Neural cell (in vitro differentiated cells): Measurements from ENCODE around the gene KLRB1. TPM values are rescaled to one million over a fixed set of nuclear protein-coding genes. Genes with fewer than 3 reads are reported as not detected.

ENCODE experiments used
- H2AFZ ChIP-seq: fragments of 200-600, 300-800 bp; sonication (generic), shearing (Covaris generic); 2 replicates; pipeline ENCODE4 v1.6.0; 2014; ENCODE audit warnings: low read depth, mild to moderate bottlenecking, antibody characterized with exemption, low read length, moderate library complexity
- H3F3A ChIP-seq: fragments of 200-600 bp; shearing (Covaris generic); 2 replicates; pipeline ENCODE4 v1.6.1; 2016; ENCODE audit warnings: mild to moderate bottlenecking, moderate library complexity, mixed read lengths, antibody characterized with exemption, low read length; ENCODE audit not compliant: insufficient read depth, poor library complexity, severe bottlenecking
- H3K27ac ChIP-seq: fragments of 200-600, 300-800 bp; sonication (generic), shearing (Covaris generic); 2 replicates; pipeline ENCODE4 v1.5.1; 2014; ENCODE audit warnings: mild to moderate bottlenecking, low read length, moderate library complexity
- H3K27me3 ChIP-seq: fragments of 300-800, 200-600 bp; sonication (generic), shearing (Covaris generic); 2 replicates; pipeline ENCODE4 v1.6.0; 2014; ENCODE audit warnings: mild to moderate bottlenecking, low read depth, low read length, moderate library complexity; ENCODE audit not compliant: insufficient read depth
- H3K36me3 ChIP-seq: fragments of 300-800, 200-600 bp; sonication (generic), shearing (Covaris generic); 2 replicates; pipeline ENCODE4 v1.5.1; 2014; ENCODE audit warnings: mild to moderate bottlenecking, antibody characterized with exemption, low read length, moderate library complexity; ENCODE audit not compliant: insufficient read depth
- H3K4me2 ChIP-seq: fragments of 300-800, 200-600 bp; sonication (generic), shearing (Covaris generic); 2 replicates; pipeline ENCODE4 v1.6.0; 2014; ENCODE audit warnings: mild to moderate bottlenecking, low read length
- H3K4me3 ChIP-seq: fragments of 300-800, 200-600 bp; sonication (generic), shearing (Covaris generic); 2 replicates; pipeline ENCODE4 v1.5.1; 2014; ENCODE audit warnings: mild to moderate bottlenecking, low read length, moderate library complexity
- H3K79me2 ChIP-seq: fragments of 200-600 bp; shearing (Covaris generic); replicated peaks from 2 replicates; pipeline ENCODE4 v1.6.0; 2014; ENCODE audit warnings: mild to moderate bottlenecking, low read length, moderate library complexity; ENCODE audit not compliant: insufficient read depth
- H3K9ac ChIP-seq: fragments of 300-800, 200-600 bp; sonication (generic), shearing (Covaris generic); 2 replicates; pipeline ENCODE4 v1.6.1; 2016; ENCODE audit warnings: mild to moderate bottlenecking, low read length, mixed read lengths
- H3K9me2 ChIP-seq: fragments of 200-600 bp; shearing (Covaris generic); 2 replicates; pipeline ENCODE4 v1.6.1; 2016; ENCODE audit warnings: mild to moderate bottlenecking, low read length, mixed read lengths; ENCODE audit not compliant: insufficient read depth
- H3K9me3 ChIP-seq: fragments of 200-600, 300-800 bp; sonication (generic), shearing (Covaris generic); 2 replicates; pipeline ENCODE4 v1.6.1; 2016; ENCODE audit warnings: mild to moderate bottlenecking, mixed run types, low read length, moderate library complexity, mixed read lengths
- H4K20me1 ChIP-seq: fragments of 200-600 bp; shearing (Covaris generic); 2 replicates; pipeline ENCODE4 v1.6.1; 2016; ENCODE audit warnings: mild to moderate bottlenecking, mixed run types; ENCODE audit not compliant: insufficient read depth
- CTCF ChIP-seq: fragments of 450-650 bp; IDR thresholded peaks from 2 replicates; pipeline ENCODE4 v1.5.1; 2014; ENCODE audit warnings: antibody characterized with exemption, mild to moderate bottlenecking, moderate library complexity; ENCODE audit not compliant: poor library complexity, severe bottlenecking
- EP300 ChIP-seq: fragments of 450-650 bp; conservative IDR thresholded peaks from 2 replicates; pipeline ENCODE4 v1.6.1; 2014; ENCODE audit warnings: antibody characterized with exemption, mild to moderate bottlenecking, moderate library complexity; ENCODE audit not compliant: poor library complexity, severe bottlenecking
- EZH2 ChIP-seq: fragments of 200-600, 300-800 bp; shearing (Covaris generic), sonication (generic); IDR thresholded peaks from 2 replicates; pipeline ENCODE4 v1.6.1; 2014; ENCODE audit warnings: antibody characterized with exemption, low read length, borderline replicate concordance, mild to moderate bottlenecking; ENCODE audit not compliant: insufficient read depth, poor library complexity, severe bottlenecking
- MXI1 ChIP-seq: fragments of 450-650 bp; conservative IDR thresholded peaks from 2 replicates; pipeline ENCODE4 v1.6.1; 2014; ENCODE audit warnings: antibody characterized with exemption, mild to moderate bottlenecking; ENCODE audit not compliant: poor library complexity, severe bottlenecking
- POLR2AphosphoS5 ChIP-seq: IDR thresholded peaks from 2 replicates; pipeline ENCODE4 v1.6.1; 2012
- RAD21 ChIP-seq: fragments of 450-650 bp; conservative IDR thresholded peaks from 2 replicates; pipeline ENCODE4 v1.6.1; 2014; ENCODE audit warnings: antibody characterized with exemption, mild to moderate bottlenecking, moderate library complexity
- REST ChIP-seq: IDR thresholded peaks from 2 replicates; pipeline ENCODE4 v1.6.1; 2012; ENCODE audit warnings: borderline replicate concordance
- SMC3 ChIP-seq: fragments of 450-650 bp; conservative IDR thresholded peaks from 2 replicates; pipeline ENCODE4 v1.6.1; 2014; ENCODE audit warnings: antibody characterized with exemption, mild to moderate bottlenecking, moderate library complexity; ENCODE audit not compliant: poor library complexity
- TAF1 ChIP-seq: IDR thresholded peaks from 2 replicates; pipeline ENCODE4 v1.6.1; 2012; ENCODE audit warnings: low read depth
- polyA plus RNA-seq: library from polyadenylated mRNA; depleted of rRNA; stranded (reverse); fragments of >200 nt; gene quantifications from 2 replicates; pipeline ENCODE4 v1.2.3, GENCODE V29; 2014

Gene KLRB1
- polyA plus RNA-seq, 1 donor from 2014 or later, result not detected

GRCh38 chr12:9636851-9637206 lies 29.1 kb upstream of the KLRB1 start:
- Histone ChIP-seq H3F3A (no peaks in the 10 kb centered on the region), H3K9me2 (no peaks in the 10 kb centered on the region), H2AFZ (no peak overlapping the region), H3K27me3 (no peaks in the 10 kb centered on the region), H3K9me3 (no peaks in the 10 kb centered on the region), H3K4me3 (no peak overlapping the region), H3K27ac (no peak overlapping the region), H3K4me2 (no peak overlapping the region), H3K9ac (no peak overlapping the region), H3K79me2 (no peaks in the 10 kb centered on the region), H4K20me1 (no peaks in the 10 kb centered on the region), H3K36me3 (no peaks in the 10 kb centered on the region)
- TF ChIP-seq RAD21, result no peak
- TF ChIP-seq CTCF, result no peak
- TF ChIP-seq SMC3, result no peak
- TF ChIP-seq REST, result no peak
- TF ChIP-seq TAF1, result no peak
- no peak for TF ChIP-seq POLR2AphosphoS5
- no peak for TF ChIP-seq MXI1
- no peak for TF ChIP-seq EZH2
- no peak for TF ChIP-seq EP300

GRCh38 chr12:9636150-9636850 lies 28.6 kb upstream of the KLRB1 start:
- TF ChIP-seq MXI1, result no peak
- TF ChIP-seq REST, result no peak
- TF ChIP-seq CTCF, result no peak
- TF ChIP-seq EP300, result no peak
- TF ChIP-seq EZH2, result no peak
- no peak for TF ChIP-seq POLR2AphosphoS5
- no peak for TF ChIP-seq TAF1
- no peak for TF ChIP-seq SMC3
- TF ChIP-seq RAD21, result no peak
- H3K27me3 ChIP-seq, result no peaks in the 10 kb centered on the region
- H4K20me1 ChIP-seq, result no peaks in the 10 kb centered on the region
- no peaks in the 10 kb centered on the region for H3K36me3 ChIP-seq
- H3K9ac ChIP-seq, result no peak overlapping the region
- no peak overlapping the region for H3K4me3 ChIP-seq
- no peak overlapping the region for H2AFZ ChIP-seq
- no peak overlapping the region for H3K27ac ChIP-seq
- H3F3A ChIP-seq, result no peaks in the 10 kb centered on the region
- H3K9me3 ChIP-seq, result no peaks in the 10 kb centered on the region
- no peak overlapping the region for H3K4me2 ChIP-seq
- no peaks in the 10 kb centered on the region for H3K9me2 ChIP-seq
- H3K79me2 ChIP-seq, result no peaks in the 10 kb centered on the region
